Stimulated activated CD8-positive, alpha-beta memory T cell treated with anti-CD3 and anti-CD28 coated beads, Interleukin-12 subunit alpha, Interleukin-12 subunit beta, amount 100 ng/mL, for 4 hours (primary cell): ENCODE results near the gene OR14C36.
"Not testable (repeated sequence)": the region's sequence is repeated elsewhere in the genome, so short reads cannot be mapped to it uniquely, and the experiment has no call there.

ENCODE experiments used
- DNase-seq: peaks from one replicate; pipeline ENCODE4 v3.0.0-alpha.2; 2020; ENCODE audit warnings: low read depth

The OR14C36 gene

GRCh38 chr1:248348475-248348874, at the start of gene OR14C36:
OR14C36 (plus strand) TSS chr1:248348775; CDS start chr1:248348775, 0 bp downstream.
- no peak for DNase-seq

GRCh38 chr1:248303324-248303723, 45.3 kb upstream of the OR14C36 start, which contains the start of gene OR2T12:
OR2T12 (minus strand) TSS chr1:248303424; CDS start chr1:248295578, 7,846 bp downstream.
- DNase-seq = no peak

- not testable (repeated sequence) for DNase-seq
Observed at GRCh38 chr1:248305672-248306071, 42.9 kb upstream of the OR14C36 start.

- DNase-seq = no peak
Observed at GRCh38 chr1:248306103-248306502, 42.5 kb upstream of the OR14C36 start.

- DNase-seq = not testable (repeated sequence)
Observed at GRCh38 chr1:248306740-248307139, 41.8 kb upstream of the OR14C36 start.

- DNase-seq = no peak
Observed at GRCh38 chr1:248316796-248317195, 31.8 kb upstream of the OR14C36 start.

- DNase-seq = no peak
Observed at GRCh38 chr1:248324468-248324867, 24.1 kb upstream of the OR14C36 start, which contains the start of gene OR2M7. OR2M7 (minus strand) TSS chr1:248324568; CDS start chr1:248324568, 0 bp downstream.

- DNase-seq = no peak
Observed at GRCh38 chr1:248343451-248343850, 5.1 kb upstream of the OR14C36 start.

GRCh38 chr1:248359415-248359814, 10.8 kb downstream of the OR14C36 start:
- DNase-seq = no peak

GRCh38 chr1:248361121-248361715, 12.6 kb downstream of the OR14C36 start, which contains the start of gene OR2T4:
OR2T4 (plus strand) TSS chr1:248361665; CDS start chr1:248361665, 0 bp downstream.
- DNase-seq = no peak

GRCh38 chr1:248366609-248367008, 18.0 kb downstream of the OR14C36 start:
- DNase-seq = no peak

GRCh38 chr1:248372394-248372793, 23.8 kb downstream of the OR14C36 start:
- no peak for DNase-seq

- no peak for DNase-seq
Observed at GRCh38 chr1:248373761-248374160, 25.2 kb downstream of the OR14C36 start.

GRCh38 chr1:248375446-248375845, 26.9 kb downstream of the OR14C36 start, which contains the start of gene OR2T6:
OR2T6 (plus strand) TSS chr1:248375746; CDS start chr1:248387609, 11,863 bp downstream.
- no peak for DNase-seq

- no peak for DNase-seq
Observed at GRCh38 chr1:248376916-248377315, 28.3 kb downstream of the OR14C36 start.

GRCh38 chr1:248380854-248381253, 32.3 kb downstream of the OR14C36 start:
- no peak for DNase-seq

GRCh38 chr1:248388426-248388825, 39.9 kb downstream of the OR14C36 start:
- DNase-seq = no peak

GRCh38 chr1:248393050-248393449, 44.5 kb downstream of the OR14C36 start:
- no peak for DNase-seq
